DOHH2 (cell line): ENCODE data around the gene SPIN1.

ENCODE experiments used
- H3F3A ChIP-seq: fragments of 200-600 bp; sonication (generic), shearing (Covaris generic); 2 replicates; pipeline ENCODE4 v1.6.0; 2016; ENCODE audit warnings: antibody characterized with exemption, mild to moderate bottlenecking; ENCODE audit not compliant: control insufficient read depth, insufficient read depth
- H3K27ac ChIP-seq: fragments of 200-600 bp; sonication (generic); 2 replicates; pipeline ENCODE4 v1.5.1; 2014; ENCODE audit warnings: low read depth, mild to moderate bottlenecking, low read length, moderate library complexity
- H3K27me3 ChIP-seq: fragments of 200-600 bp; sonication (generic); 2 replicates; pipeline ENCODE4 v1.6.1; 2014; ENCODE audit warnings: mild to moderate bottlenecking, low read length, mixed read lengths; ENCODE audit not compliant: control insufficient read depth
- H3K36me3 ChIP-seq: fragments of 200-600 bp; sonication (generic); 2 replicates; pipeline ENCODE4 v1.6.1; 2014; ENCODE audit warnings: mild to moderate bottlenecking, low read length, moderate library complexity, mixed read lengths; ENCODE audit not compliant: control insufficient read depth
- H3K4me1 ChIP-seq: fragments of 200-600 bp; sonication (generic); 2 replicates; pipeline ENCODE4 v1.6.1; 2014; ENCODE audit warnings: mild to moderate bottlenecking, low read length, mixed read lengths; ENCODE audit not compliant: control insufficient read depth
- H3K4me2 ChIP-seq: fragments of 200-600 bp; sonication (generic); 2 replicates; pipeline ENCODE4 v1.6.0; 2014; ENCODE audit warnings: mild to moderate bottlenecking, low read length, moderate library complexity
- H3K4me3 ChIP-seq: fragments of 200-600 bp; sonication (generic); 2 replicates; pipeline ENCODE4 v1.5.1; 2014; ENCODE audit warnings: mild to moderate bottlenecking, low read length, mixed read lengths
- H3K79me2 ChIP-seq: fragments of 200-600 bp; sonication (generic); 2 replicates; pipeline ENCODE4 v1.6.1; 2014; ENCODE audit warnings: mild to moderate bottlenecking, low read length, mixed read lengths; ENCODE audit not compliant: control insufficient read depth
- H3K9me2 ChIP-seq: fragments of 200-600 bp; sonication (generic); replicated peaks from 2 replicates; pipeline ENCODE4 v1.6.1; 2014; ENCODE audit warnings: mild to moderate bottlenecking, low read length, mixed read lengths; ENCODE audit not compliant: control insufficient read depth
- H3K9me3 ChIP-seq: fragments of 200-600 bp; sonication (generic); 2 replicates; pipeline ENCODE4 v1.6.1; 2014; ENCODE audit warnings: antibody characterized with exemption, low read length, mixed read lengths; ENCODE audit not compliant: control insufficient read depth, insufficient read depth
- H4K20me1 ChIP-seq: fragments of 200-600 bp; sonication (generic); 2 replicates; pipeline ENCODE4 v1.6.0; 2014; ENCODE audit warnings: low read depth, mild to moderate bottlenecking, antibody characterized with exemption, low read length, moderate library complexity; ENCODE audit not compliant: control insufficient read depth, insufficient read depth
- EZH2phosphoT487 ChIP-seq: fragments of 200-600 bp; sonication (generic); IDR thresholded peaks from 2 replicates; pipeline ENCODE4 v1.6.1; 2017; ENCODE audit warnings: borderline replicate concordance, mild to moderate bottlenecking, antibody characterized with exemption, low read length, moderate library complexity, mixed read lengths
- TF ChIP-seq, protein P1 (sequence below): fragments of 200-600 bp; sonication (generic); IDR thresholded peaks from one replicate; pipeline ENCODE4 v1.5.1; 2014; ENCODE audit warnings: antibody characterized with exemption, mild to moderate bottlenecking, low read depth, low read length; ENCODE audit not compliant: poor library complexity, severe bottlenecking

The SPIN1 gene

DNA sequence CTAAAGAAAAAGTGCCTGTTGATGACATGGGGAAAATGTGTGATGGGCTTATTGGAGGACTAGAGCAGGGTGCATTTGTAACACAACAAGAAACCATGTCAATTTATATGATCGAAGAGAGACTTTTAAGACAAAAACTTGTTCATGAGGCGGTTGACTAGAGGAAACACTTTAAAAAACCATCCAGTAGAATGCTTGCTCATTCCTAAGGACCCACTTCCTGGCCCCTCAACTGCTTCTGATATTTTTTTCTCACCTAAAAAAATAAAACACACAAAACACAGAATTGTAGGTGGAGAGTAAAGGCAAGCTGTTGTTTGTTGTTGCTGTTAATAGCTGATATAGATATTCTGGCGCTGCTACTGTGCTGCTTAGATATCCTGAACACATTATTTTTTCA, 50.6 kb downstream of the SPIN1 start:
- H3K4me2 ChIP-seq = no peak overlapping the region
- H3K27me3 ChIP-seq = no peaks in the 10 kb centered on the region
- no peaks in the 10 kb centered on the region for H4K20me1 ChIP-seq
- no peaks in the 10 kb centered on the region for H3K9me3 ChIP-seq
- H3K4me1 ChIP-seq = no peaks in the 10 kb centered on the region
- no peaks in the 10 kb centered on the region for H3F3A ChIP-seq
- H3K36me3 ChIP-seq = peaks cover 11% of the 10 kb centered on the region
- H3K79me2 ChIP-seq = peaks cover 21% of the 10 kb centered on the region
- no peak overlapping the region for H3K27ac ChIP-seq
- TF ChIP-seq, protein P1, sequence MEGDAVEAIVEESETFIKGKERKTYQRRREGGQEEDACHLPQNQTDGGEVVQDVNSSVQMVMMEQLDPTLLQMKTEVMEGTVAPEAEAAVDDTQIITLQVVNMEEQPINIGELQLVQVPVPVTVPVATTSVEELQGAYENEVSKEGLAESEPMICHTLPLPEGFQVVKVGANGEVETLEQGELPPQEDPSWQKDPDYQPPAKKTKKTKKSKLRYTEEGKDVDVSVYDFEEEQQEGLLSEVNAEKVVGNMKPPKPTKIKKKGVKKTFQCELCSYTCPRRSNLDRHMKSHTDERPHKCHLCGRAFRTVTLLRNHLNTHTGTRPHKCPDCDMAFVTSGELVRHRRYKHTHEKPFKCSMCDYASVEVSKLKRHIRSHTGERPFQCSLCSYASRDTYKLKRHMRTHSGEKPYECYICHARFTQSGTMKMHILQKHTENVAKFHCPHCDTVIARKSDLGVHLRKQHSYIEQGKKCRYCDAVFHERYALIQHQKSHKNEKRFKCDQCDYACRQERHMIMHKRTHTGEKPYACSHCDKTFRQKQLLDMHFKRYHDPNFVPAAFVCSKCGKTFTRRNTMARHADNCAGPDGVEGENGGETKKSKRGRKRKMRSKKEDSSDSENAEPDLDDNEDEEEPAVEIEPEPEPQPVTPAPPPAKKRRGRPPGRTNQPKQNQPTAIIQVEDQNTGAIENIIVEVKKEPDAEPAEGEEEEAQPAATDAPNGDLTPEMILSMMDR = no peak
- no peak for TF ChIP-seq EZH2phosphoT487
- H3K4me3 ChIP-seq = no peak overlapping the region
- no peaks in the 10 kb centered on the region for H3K9me2 ChIP-seq

DNA sequence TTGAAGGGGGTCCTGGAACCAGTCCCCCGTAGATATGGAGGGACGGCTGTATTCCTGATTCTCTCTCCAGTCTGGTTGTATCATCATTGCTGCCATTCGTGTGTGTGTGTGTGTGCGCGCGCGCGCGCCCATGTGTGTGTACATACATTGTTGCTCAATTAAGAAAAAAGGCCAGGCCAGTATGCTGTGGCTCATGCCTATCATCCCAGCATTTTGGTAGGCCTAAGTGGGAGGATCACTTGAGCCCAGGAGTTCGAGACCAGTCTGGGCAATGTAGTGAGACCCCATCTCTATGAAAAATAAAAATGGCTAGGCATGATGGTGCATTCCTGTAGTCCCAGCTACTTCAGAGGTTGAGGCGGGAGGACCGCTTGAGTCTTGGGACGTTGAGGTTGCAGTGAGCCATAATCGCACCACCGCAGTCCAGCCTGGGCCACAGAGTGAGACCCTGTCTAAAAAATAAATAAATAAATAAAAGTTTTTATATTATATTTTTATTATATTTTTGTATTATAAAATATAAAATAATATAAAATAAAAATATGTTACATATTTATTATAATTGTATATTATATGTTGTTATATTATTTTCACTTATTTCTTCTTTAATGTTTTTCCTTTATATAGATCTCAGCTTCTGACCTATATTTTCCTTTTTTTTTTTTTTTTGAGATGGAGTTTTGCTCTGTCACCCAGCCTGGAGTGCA, 53.2 kb downstream of the SPIN1 start:
- H3K79me2 ChIP-seq = peaks cover 33% of the 10 kb centered on the region
- 0 out of 2 replicates have a peak, but pooled peaks cover under 1% of the 10 kb centered on the region for H3K36me3 ChIP-seq
- no peak overlapping the region for H3K4me3 ChIP-seq
- TF ChIP-seq EZH2phosphoT487 = no peak
- TF ChIP-seq, protein P1 = no peak
- H3K27me3 ChIP-seq = no peaks in the 10 kb centered on the region
- H3F3A ChIP-seq = no peaks in the 10 kb centered on the region
- no peaks in the 10 kb centered on the region for H3K9me2 ChIP-seq
- H3K4me2 ChIP-seq = no peak overlapping the region
- H3K4me1 ChIP-seq = no peaks in the 10 kb centered on the region
- no peaks in the 10 kb centered on the region for H3K9me3 ChIP-seq
- no peak overlapping the region for H3K27ac ChIP-seq
- no peaks in the 10 kb centered on the region for H4K20me1 ChIP-seq

DNA sequence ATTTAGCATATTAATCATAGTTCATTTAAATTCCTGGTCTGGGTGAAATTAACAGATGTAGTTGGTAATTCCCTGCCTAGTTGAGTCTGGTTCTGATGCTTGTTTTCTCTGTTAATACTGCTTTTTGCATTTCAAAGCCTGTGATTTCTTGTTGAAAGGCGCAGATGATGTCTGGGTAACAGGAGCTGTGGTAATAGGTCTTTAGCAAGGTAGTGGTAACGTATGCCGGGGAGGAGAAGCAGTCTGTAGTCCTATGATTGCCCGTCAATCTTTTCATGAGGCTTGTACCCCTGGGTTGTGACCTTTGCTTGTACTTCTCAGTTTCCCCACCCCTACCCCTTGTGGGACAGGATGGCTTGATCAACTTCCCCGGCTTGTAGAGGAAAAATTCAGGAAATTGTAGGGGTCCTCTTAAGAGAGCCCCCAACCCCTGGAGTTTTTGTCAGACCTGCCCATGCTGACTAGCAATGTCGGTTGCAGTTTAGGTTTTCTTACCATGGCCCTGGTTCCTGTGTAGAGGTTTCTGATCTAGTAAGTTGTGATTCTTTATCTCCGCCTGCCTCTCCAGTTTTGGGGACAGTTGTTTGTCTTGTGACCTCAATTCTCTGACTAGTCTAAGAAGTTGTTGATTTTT, 55.4 kb downstream of the SPIN1 start:
- H3K4me1 ChIP-seq = no peaks in the 10 kb centered on the region
- H3K36me3 ChIP-seq = peaks cover 5% of the 10 kb centered on the region
- TF ChIP-seq EZH2phosphoT487 = no peak
- TF ChIP-seq, protein P1 = no peak
- H3F3A ChIP-seq = no peaks in the 10 kb centered on the region
- H3K4me3 ChIP-seq = no peak overlapping the region
- peaks cover 50% of the 10 kb centered on the region for H3K79me2 ChIP-seq
- no peaks in the 10 kb centered on the region for H3K9me2 ChIP-seq
- H3K4me2 ChIP-seq = no peak overlapping the region
- H4K20me1 ChIP-seq = no peaks in the 10 kb centered on the region
- no peaks in the 10 kb centered on the region for H3K27me3 ChIP-seq
- no peaks in the 10 kb centered on the region for H3K9me3 ChIP-seq
- H3K27ac ChIP-seq = no peak overlapping the region
